ENCODE results near the gene KLHL3.

DNA sequence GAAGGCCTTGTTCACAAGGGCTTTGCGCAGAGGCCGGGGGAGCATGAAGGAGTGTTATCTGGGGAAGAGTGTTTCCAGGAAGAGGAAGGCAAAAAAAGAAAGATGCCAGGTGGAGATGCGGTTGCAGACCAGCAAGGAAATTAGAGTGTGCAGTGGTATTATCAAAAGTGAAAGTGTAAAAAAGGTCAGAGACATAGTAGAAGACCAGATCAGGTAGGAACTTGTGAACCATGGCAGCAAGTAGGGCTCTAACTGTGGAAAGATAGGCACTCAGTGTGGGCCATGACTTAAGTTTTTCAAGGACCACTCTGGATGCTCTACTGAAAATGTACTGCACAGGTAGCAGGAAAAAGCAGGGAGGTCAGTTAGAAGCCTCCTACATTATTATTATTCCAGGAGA, 146.7 kb downstream of the KLHL3 start:
- TF ChIP-seq ZBTB21 (tag by site-specific recombination; IDR thresholded peaks at IDR 0.05) (no peak), ZNF274 (IDR thresholded peaks at IDR 0.05; ENCODE audit: low read length) (no peak), ZNF274 (tag by site-specific recombination; IDR thresholded peaks at IDR 0.05; ENCODE audit: borderline replicate concordance) (no peak), ZNF571 (tag by site-specific recombination; IDR thresholded peaks at IDR 0.05) (no peak), ZNF677 (tag by site-specific recombination; IDR thresholded peaks at IDR 0.05) (no peak), REPIN1 (tag by site-specific recombination; IDR thresholded peaks at IDR 0.05; ENCODE audit: low read depth) (no peak), SALL2 (tag by site-specific recombination; IDR thresholded peaks at IDR 0.05; ENCODE audit: borderline replicate concordance) (no peak), ZNF530 (tag by site-specific recombination; IDR thresholded peaks at IDR 0.05; ENCODE audit: low read depth) (no peak), ZNF121 (tag by site-specific recombination; IDR thresholded peaks at IDR 0.05) (no peak)
- TF ChIP-seq, protein P1, sequence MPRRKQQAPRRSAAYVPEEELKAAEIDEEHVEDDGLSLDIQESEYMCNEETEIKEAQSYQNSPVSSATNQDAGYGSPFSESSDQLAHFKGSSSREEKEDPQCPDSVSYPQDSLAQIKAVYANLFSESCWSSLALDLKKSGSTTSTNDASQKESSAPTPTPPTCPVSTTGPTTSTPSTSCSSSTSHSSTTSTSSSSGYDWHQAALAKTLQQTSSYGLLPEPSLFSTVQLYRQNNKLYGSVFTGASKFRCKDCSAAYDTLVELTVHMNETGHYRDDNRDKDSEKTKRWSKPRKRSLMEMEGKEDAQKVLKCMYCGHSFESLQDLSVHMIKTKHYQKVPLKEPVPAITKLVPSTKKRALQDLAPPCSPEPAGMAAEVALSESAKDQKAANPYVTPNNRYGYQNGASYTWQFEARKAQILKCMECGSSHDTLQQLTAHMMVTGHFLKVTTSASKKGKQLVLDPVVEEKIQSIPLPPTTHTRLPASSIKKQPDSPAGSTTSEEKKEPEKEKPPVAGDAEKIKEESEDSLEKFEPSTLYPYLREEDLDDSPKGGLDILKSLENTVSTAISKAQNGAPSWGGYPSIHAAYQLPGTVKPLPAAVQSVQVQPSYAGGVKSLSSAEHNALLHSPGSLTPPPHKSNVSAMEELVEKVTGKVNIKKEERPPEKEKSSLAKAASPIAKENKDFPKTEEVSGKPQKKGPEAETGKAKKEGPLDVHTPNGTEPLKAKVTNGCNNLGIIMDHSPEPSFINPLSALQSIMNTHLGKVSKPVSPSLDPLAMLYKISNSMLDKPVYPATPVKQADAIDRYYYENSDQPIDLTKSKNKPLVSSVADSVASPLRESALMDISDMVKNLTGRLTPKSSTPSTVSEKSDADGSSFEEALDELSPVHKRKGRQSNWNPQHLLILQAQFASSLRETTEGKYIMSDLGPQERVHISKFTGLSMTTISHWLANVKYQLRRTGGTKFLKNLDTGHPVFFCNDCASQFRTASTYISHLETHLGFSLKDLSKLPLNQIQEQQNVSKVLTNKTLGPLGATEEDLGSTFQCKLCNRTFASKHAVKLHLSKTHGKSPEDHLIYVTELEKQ (tag by site-specific recombination; IDR thresholded peaks at IDR 0.05; ENCODE audit: borderline replicate concordance): no peak
- TF ChIP-seq, protein P2, sequence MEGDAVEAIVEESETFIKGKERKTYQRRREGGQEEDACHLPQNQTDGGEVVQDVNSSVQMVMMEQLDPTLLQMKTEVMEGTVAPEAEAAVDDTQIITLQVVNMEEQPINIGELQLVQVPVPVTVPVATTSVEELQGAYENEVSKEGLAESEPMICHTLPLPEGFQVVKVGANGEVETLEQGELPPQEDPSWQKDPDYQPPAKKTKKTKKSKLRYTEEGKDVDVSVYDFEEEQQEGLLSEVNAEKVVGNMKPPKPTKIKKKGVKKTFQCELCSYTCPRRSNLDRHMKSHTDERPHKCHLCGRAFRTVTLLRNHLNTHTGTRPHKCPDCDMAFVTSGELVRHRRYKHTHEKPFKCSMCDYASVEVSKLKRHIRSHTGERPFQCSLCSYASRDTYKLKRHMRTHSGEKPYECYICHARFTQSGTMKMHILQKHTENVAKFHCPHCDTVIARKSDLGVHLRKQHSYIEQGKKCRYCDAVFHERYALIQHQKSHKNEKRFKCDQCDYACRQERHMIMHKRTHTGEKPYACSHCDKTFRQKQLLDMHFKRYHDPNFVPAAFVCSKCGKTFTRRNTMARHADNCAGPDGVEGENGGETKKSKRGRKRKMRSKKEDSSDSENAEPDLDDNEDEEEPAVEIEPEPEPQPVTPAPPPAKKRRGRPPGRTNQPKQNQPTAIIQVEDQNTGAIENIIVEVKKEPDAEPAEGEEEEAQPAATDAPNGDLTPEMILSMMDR (tag by site-specific recombination; IDR thresholded peaks at IDR 0.05): no peak
- TF ChIP-seq, protein P3, sequence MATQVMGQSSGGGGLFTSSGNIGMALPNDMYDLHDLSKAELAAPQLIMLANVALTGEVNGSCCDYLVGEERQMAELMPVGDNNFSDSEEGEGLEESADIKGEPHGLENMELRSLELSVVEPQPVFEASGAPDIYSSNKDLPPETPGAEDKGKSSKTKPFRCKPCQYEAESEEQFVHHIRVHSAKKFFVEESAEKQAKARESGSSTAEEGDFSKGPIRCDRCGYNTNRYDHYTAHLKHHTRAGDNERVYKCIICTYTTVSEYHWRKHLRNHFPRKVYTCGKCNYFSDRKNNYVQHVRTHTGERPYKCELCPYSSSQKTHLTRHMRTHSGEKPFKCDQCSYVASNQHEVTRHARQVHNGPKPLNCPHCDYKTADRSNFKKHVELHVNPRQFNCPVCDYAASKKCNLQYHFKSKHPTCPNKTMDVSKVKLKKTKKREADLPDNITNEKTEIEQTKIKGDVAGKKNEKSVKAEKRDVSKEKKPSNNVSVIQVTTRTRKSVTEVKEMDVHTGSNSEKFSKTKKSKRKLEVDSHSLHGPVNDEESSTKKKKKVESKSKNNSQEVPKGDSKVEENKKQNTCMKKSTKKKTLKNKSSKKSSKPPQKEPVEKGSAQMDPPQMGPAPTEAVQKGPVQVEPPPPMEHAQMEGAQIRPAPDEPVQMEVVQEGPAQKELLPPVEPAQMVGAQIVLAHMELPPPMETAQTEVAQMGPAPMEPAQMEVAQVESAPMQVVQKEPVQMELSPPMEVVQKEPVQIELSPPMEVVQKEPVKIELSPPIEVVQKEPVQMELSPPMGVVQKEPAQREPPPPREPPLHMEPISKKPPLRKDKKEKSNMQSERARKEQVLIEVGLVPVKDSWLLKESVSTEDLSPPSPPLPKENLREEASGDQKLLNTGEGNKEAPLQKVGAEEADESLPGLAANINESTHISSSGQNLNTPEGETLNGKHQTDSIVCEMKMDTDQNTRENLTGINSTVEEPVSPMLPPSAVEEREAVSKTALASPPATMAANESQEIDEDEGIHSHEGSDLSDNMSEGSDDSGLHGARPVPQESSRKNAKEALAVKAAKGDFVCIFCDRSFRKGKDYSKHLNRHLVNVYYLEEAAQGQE (tag by site-specific recombination; IDR thresholded peaks at IDR 0.05): no peak
- TF ChIP-seq, protein P4, sequence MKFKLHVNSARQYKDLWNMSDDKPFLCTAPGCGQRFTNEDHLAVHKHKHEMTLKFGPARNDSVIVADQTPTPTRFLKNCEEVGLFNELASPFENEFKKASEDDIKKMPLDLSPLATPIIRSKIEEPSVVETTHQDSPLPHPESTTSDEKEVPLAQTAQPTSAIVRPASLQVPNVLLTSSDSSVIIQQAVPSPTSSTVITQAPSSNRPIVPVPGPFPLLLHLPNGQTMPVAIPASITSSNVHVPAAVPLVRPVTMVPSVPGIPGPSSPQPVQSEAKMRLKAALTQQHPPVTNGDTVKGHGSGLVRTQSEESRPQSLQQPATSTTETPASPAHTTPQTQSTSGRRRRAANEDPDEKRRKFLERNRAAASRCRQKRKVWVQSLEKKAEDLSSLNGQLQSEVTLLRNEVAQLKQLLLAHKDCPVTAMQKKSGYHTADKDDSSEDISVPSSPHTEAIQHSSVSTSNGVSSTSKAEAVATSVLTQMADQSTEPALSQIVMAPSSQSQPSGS (tag by site-specific recombination; IDR thresholded peaks at IDR 0.05; ENCODE audit: low read depth): no peak
- TF ChIP-seq, protein P5, sequence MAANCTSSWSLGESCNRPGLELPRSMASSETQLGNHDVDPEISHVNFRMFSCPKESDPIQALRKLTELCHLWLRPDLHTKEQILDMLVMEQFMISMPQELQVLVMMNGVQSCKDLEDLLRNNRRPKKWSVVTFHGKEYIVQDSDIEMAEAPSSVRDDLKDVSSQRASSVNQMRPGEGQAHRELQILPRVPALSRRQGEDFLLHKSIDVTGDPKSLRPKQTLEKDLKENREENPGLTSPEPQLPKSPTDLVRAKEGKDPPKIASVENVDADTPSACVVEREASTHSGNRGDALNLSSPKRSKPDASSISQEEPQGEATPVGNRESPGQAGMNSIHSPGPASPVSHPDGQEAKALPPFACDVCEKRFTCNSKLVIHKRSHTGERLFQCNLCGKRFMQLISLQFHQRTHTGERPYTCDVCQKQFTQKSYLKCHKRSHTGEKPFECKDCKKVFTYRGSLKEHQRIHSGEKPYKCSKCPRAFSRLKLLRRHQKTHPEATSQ (tag by site-specific recombination; IDR thresholded peaks at IDR 0.05): no peak
